Left ventricle myocardium inferior (tissue), 1 donor: Measurements from ENCODE around the gene MYH15. TPM values are rescaled to one million over a fixed set of nuclear protein-coding genes. Genes with fewer than 3 reads are reported as not detected.
A peak's percentile ranks its signal among the peaks of the same experiment; 100 is the strongest.

Experiments used
- DNase-seq: peaks from one replicate; pipeline ENCODE4 v3.0.0-alpha.2; 2020
- H3K27ac ChIP-seq: fragments of 200-600 bp; replicated peaks from 2 replicates; pipeline ENCODE4 v1.8.0; 2021
- H3K27me3 ChIP-seq: fragments of 200-600 bp; 2 replicates; pipeline ENCODE4 v1.8.0; 2021; ENCODE audit warnings: low read depth
- H3K36me3 ChIP-seq: fragments of 200-600 bp; 2 replicates; pipeline ENCODE4 v1.8.0; 2021
- H3K4me1 ChIP-seq: fragments of 200-600 bp; 2 replicates; pipeline ENCODE4 v1.8.0; 2021
- H3K4me3 ChIP-seq: fragments of 200-600 bp; 2 replicates; pipeline ENCODE4 v1.8.0; 2021; ENCODE audit warnings: mild to moderate bottlenecking, moderate library complexity
- H3K9me3 ChIP-seq: fragments of 200-600 bp; replicated peaks from 2 replicates; pipeline ENCODE4 v1.8.0; 2021
- intact Hi-C: fragments of 100-400 bp; cut with micrococcal nuclease; formaldehyde crosslinking; loops from one replicate; pipeline ENCODE4 v1.11.0; 2022
- total RNA-seq: library from RNA; stranded (reverse); fragmentation: NEBNext Ultra II Directional; extraction: Animal tissue kit (Norgen Biotek cat#: 25700); gene quantifications from one replicate; pipeline ENCODE4 v1.2.1, GENCODE V29; 2021
- TF ChIP-seq, protein P1 (sequence below): fragments of 200-600 bp; IDR thresholded peaks from 2 replicates; pipeline ENCODE4 v1.8.0; 2021; ENCODE audit warnings: antibody characterized with exemption, mild to moderate bottlenecking, borderline replicate concordance
- donor health status: DM: no; HTN: yes; CAD: no; lungs with severe emphysema.

The MYH15 gene
- total RNA-seq, 1 donor from 2014 or later, result 0.22 TPM

- TF ChIP-seq, protein P1, sequence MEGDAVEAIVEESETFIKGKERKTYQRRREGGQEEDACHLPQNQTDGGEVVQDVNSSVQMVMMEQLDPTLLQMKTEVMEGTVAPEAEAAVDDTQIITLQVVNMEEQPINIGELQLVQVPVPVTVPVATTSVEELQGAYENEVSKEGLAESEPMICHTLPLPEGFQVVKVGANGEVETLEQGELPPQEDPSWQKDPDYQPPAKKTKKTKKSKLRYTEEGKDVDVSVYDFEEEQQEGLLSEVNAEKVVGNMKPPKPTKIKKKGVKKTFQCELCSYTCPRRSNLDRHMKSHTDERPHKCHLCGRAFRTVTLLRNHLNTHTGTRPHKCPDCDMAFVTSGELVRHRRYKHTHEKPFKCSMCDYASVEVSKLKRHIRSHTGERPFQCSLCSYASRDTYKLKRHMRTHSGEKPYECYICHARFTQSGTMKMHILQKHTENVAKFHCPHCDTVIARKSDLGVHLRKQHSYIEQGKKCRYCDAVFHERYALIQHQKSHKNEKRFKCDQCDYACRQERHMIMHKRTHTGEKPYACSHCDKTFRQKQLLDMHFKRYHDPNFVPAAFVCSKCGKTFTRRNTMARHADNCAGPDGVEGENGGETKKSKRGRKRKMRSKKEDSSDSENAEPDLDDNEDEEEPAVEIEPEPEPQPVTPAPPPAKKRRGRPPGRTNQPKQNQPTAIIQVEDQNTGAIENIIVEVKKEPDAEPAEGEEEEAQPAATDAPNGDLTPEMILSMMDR, result no peak
- Histone ChIP-seq H3K4me3 (no peak overlapping the region), H3K27me3 (no peaks in the 10 kb centered on the region), H3K27ac (peak overlapping the region; percentile 82), H3K4me1 (peaks cover 49% of the 10 kb centered on the region), H3K9me3 (no peaks in the 10 kb centered on the region), H3K36me3 (no peaks in the 10 kb centered on the region)
- no peak for DNase-seq
- intact Hi-C loops, result no loop called here
These were observed 18.3 kb upstream of the MYH15 start for GRCh38 chr3:108528459-108529252.

DNA sequence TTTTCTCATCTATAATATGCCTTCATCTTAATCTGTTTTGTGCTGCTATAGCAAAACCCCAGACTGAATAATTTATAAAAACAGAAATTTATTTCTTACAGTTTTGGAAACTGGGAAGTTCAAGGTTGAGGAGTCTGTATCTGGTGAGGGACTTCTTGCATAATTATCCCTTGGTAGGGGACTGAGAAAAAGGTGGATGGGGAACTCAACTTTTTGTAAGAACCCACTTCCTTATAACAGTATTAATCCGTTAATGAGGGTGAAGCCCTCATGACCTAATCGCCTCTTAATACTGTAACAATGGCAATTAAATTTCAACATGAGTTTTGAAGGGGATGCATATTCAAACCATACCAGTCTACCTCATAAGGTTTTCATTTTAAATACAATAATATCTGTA is 17.4 kb upstream of the MYH15 start:
- DNase-seq, result no peak
- Histone ChIP-seq H3K4me1 (peaks cover 49% of the 10 kb centered on the region), H3K9me3 (no peaks in the 10 kb centered on the region), H3K4me3 (no peak overlapping the region), H3K27me3 (no peaks in the 10 kb centered on the region), H3K27ac (peak overlapping the region; percentile 82), H3K36me3 (no peaks in the 10 kb centered on the region)
- TF ChIP-seq, protein P1, result no peak
- intact Hi-C loops, result no loop called here

DNA sequence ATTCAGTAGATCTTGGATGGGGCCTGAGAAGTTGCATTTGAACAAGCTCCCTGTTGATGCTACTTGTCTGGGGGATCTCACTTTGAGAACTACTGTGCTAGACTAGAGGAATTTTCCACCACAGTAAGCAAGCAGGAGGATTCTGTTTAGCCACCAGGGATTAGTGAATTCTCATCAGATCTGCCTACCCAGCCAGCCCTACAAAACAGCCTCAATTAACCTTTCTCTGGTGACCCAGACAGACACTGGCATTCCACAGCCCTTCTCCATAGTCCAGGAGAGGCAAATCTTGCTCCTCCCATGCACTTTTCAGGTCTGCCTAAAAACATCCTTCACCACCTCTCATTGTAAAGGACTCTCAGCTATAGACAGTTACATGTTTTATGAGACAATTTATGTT is 16.7 kb upstream of the MYH15 start:
- Histone ChIP-seq H3K27ac (peak overlapping the region; percentile 82), H3K4me3 (no peak overlapping the region), H3K36me3 (no peaks in the 10 kb centered on the region), H3K4me1 (peaks cover 49% of the 10 kb centered on the region), H3K9me3 (no peaks in the 10 kb centered on the region), H3K27me3 (no peaks in the 10 kb centered on the region)
- DNase-seq, result no peak
- intact Hi-C loops, result no loop called here
- TF ChIP-seq, protein P1, result no peak

DNA sequence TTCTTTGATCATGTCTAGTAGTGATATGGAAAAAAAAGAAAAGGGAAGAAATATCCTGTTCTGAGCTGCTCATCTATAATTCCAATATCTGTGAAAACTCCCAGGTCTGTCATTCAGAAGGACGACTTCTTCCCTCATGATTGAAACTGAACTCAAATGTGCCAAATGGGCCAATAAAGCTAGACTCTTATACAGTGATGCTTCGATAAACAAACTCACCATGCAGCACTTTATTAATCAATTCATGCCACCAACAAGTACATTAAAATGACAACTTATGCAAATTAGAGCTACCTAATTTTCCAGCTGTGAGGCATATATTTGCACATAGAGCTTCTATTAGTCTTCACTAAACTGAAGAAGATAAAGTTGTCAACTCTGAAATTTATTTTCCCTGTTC is 15.6 kb upstream of the MYH15 start:
- Histone ChIP-seq H3K36me3 (no peaks in the 10 kb centered on the region), H3K4me1 (peaks cover 49% of the 10 kb centered on the region), H3K27ac (no peak overlapping the region), H3K27me3 (no peaks in the 10 kb centered on the region), H3K4me3 (no peak overlapping the region), H3K9me3 (no peaks in the 10 kb centered on the region)
- no peak for DNase-seq
- TF ChIP-seq, protein P1, result no peak
- intact Hi-C loops, result no loop called here

- H3K27ac ChIP-seq, result no peak overlapping the region
- no peaks in the 10 kb centered on the region for H3K27me3 ChIP-seq
- intact Hi-C loops, result no loop called here
- TF ChIP-seq, protein P1, result no peak
- H3K9me3 ChIP-seq, result no peaks in the 10 kb centered on the region
- DNase-seq, result no peak
- peaks cover 49% of the 10 kb centered on the region for H3K4me1 ChIP-seq
- no peak overlapping the region for H3K4me3 ChIP-seq
- H3K36me3 ChIP-seq, result no peaks in the 10 kb centered on the region
These were observed 14.9 kb upstream of the MYH15 start for GRCh38 chr3:108525256-108525655.
